K562 (cell line): ENCODE data around the gene CCDC136. TPM values are rescaled to one million over a fixed set of nuclear protein-coding genes. Genes with fewer than 3 reads are reported as not detected.

Experiments
- ETV5 ChIP-seq: sonication (generic); formaldehyde crosslinking; IDR thresholded peaks from 2 replicates; pipeline ENCODE4 v1.4.0; 2020; ENCODE audit warnings: low read depth, mild to moderate bottlenecking, missing genetic modification reagents
- KDM5B ChIP-seq: fragments of 200-600 bp; sonication (generic); IDR thresholded peaks from 2 replicates; pipeline ENCODE4 v1.6.1; 2012; ENCODE audit warnings: low read depth, mild to moderate bottlenecking, moderate library complexity, low read length, control low read depth, inconsistent platforms; ENCODE audit not compliant: insufficient replicate concordance
- KLF10 ChIP-seq: fragments of 250-450 bp; sonication (Bioruptor Pico); IDR thresholded peaks from 2 replicates; pipeline ENCODE4 v1.6.1; 2021; ENCODE audit warnings: matching md5 sums
- MXI1 ChIP-seq: IDR thresholded peaks from 2 replicates; pipeline ENCODE4 v1.6.1; 2011; ENCODE audit warnings: low read depth, mild to moderate bottlenecking, improper control_type of control experiment, low read length
- STAT6 ChIP-seq: sonication (generic); formaldehyde crosslinking; IDR thresholded peaks from 2 replicates; pipeline ENCODE4 v1.8.1; 2023; ENCODE audit warnings: mild to moderate bottlenecking, missing genetic modification reagents
- TBL1XR1 ChIP-seq, 2 experiments: IDR thresholded peaks; 2 replicates each; pipeline ENCODE4 v1.6.1; 2012; ENCODE audit warnings: improper control_type of control experiment in 2 of 2, low read length in 2 of 2, mild to moderate bottlenecking in 1 of 2
- TRIM25 ChIP-seq: fragments of 450-650 bp; IDR thresholded peaks from 2 replicates; pipeline ENCODE4 v1.7.0; 2016; ENCODE audit warnings: borderline replicate concordance
- ZBTB8A ChIP-seq: fragments of 450-650 bp; IDR thresholded peaks from 2 replicates; pipeline ENCODE4 v1.6.1; 2018; ENCODE audit warnings: mild to moderate bottlenecking, moderate library complexity; ENCODE audit not compliant: partially characterized antibody
- ZEB2 ChIP-seq: fragments of 450-650 bp; IDR thresholded peaks from 2 replicates; pipeline ENCODE4 v1.6.1; 2016
- ZKSCAN3 ChIP-seq: fragments of 250-450 bp; sonication (Bioruptor Pico); IDR thresholded peaks from 2 replicates; pipeline ENCODE4 v1.4.0; 2020
- ZNF398 ChIP-seq: fragments of 250-450 bp; sonication (Bioruptor Pico); IDR thresholded peaks from 2 replicates; pipeline ENCODE4 v1.8.0; 2021; ENCODE audit warnings: moderate library complexity, mild to moderate bottlenecking, inconsistent platforms
- ZNF511 ChIP-seq: sonication (generic); formaldehyde crosslinking; IDR thresholded peaks from 2 replicates; pipeline ENCODE4 v1.8.0; 2022; ENCODE audit warnings: mild to moderate bottlenecking, missing genetic modification reagents
- ZNF592 ChIP-seq: fragments of 450-650 bp; IDR thresholded peaks from 2 replicates; pipeline ENCODE4 v1.6.1; 2017; ENCODE audit warnings: antibody characterized with exemption, mild to moderate bottlenecking
- polyA plus RNA-seq, 8 experiments: library from polyadenylated mRNA; depleted of rRNA in 4 of 8; stranded (reverse) in 5 of 8; unstranded in 3 of 8; fragments of >200 nt; fragmentation: Nextera tagmentation in 2 of 8; fragmentation: Illumina TruSeq in 1 of 8; extraction: Ambion mirVana in 2 of 8; extraction: Trizol in 1 of 8; gene quantifications; 2 replicates each; pipeline versions ENCODE4 v1.2.1 to v1.2.3, GENCODE V29; 2011 to 2014; ENCODE audit warnings: inconsistent platforms in 1 of 8, missing spikeins in 1 of 8
- total RNA-seq, 7 experiments: library from RNA; depleted of rRNA in 6 of 7; stranded (reverse); fragments of >200 nt in 6 of 7; fragmentation: Illumina TruSeq in 2 of 7; extraction: Trizol in 2 of 7; gene quantifications; 2 replicates each; pipeline versions ENCODE4 v1.2.1 to v1.2.3, GENCODE V29; 2011 to 2021; ENCODE audit warnings: low replicate concordance in 1 of 7

The CCDC136 gene
- total and polyA plus RNA-seq, 9 of the 15 experiments (the other 6 are each of a cell fraction or from before 2014, with no cell fraction given): 2.4 to 40.8 (median 26.5) TPM

GRCh38 chr7:128831994-128832879 is 40.5 kb downstream of the CCDC136 start (continued):
- TF ChIP-seq ZKSCAN3 (CRISPR knock-in tag): no peak
- no peak for TF ChIP-seq TRIM25
- no peak for TF ChIP-seq ZNF398 (CRISPR knock-in tag)
- TF ChIP-seq ZNF592: peak; percentile 84
- TF ChIP-seq KDM5B: peak; percentile 38
- no peak for TF ChIP-seq MXI1
- TF ChIP-seq ZBTB8A: no peak
- no peak for TF ChIP-seq ZNF511 (CRISPR knock-in tag)
- no peak for TF ChIP-seq KLF10
- TF ChIP-seq TBL1XR1 (IDR thresholded peaks at IDR 0.05; ENCODE audit: low read length in 2 of 2): peak; percentile 47 to 71; a peak in 1 of 4 replicates
- no peak; the same call in none of the 2 replicates for TF ChIP-seq ZEB2
- TF ChIP-seq STAT6 (CRISPR knock-in tag): no peak; the same call in 1 of the 2 replicates
- TF ChIP-seq ETV5: peak; percentile 75; the same call in 1 of the 2 replicates
